H1 (cell line): Measurements from ENCODE around the gene RAB4B. TPM values are rescaled to one million over a fixed set of nuclear protein-coding genes. Genes with fewer than 3 reads are reported as not detected.
A peak's percentile ranks its signal among the peaks of the same experiment; 100 is the strongest.

Experiments used
- CTCF ChIA-PET: fragments of 300-600 bp; sonication (Branson Sonifier 250); formaldehyde crosslinking; loops from one replicate; lab custom pipeline; 2021; ENCODE audit not compliant: partially characterized antibody; lab: Charles Lee
- POLR2A ChIA-PET: fragments of 300-600 bp; sonication (Branson Sonifier 250); formaldehyde crosslinking; loops from one replicate; lab custom pipeline; 2021; ENCODE audit warnings: inconsistent platforms; ENCODE audit not compliant: partially characterized antibody; lab: Charles Lee
- DNase-seq, 2 experiments: peaks; one replicate each; pipeline versions ENCODE4 v3.0.0 to v3.0.0-alpha.2; 2010 to 2022; ENCODE audit warnings: low spot score in 2 of 2, low read depth in 1 of 2, mixed read lengths in 1 of 2
- FAIRE-seq: peaks from 2 replicates; lab custom pipeline; 2011; peaks lifted over from hg19 to GRCh38; lab: Jason Lieb, UNC
- H2AFZ ChIP-seq: 2 replicates; pipeline ENCODE4 v1.8.1; 2012; ENCODE audit warnings: low read length, inconsistent platforms
- H2AK5ac ChIP-seq: 2 replicates; pipeline ENCODE4 v1.6.1; 2013; ENCODE audit warnings: low read depth, low read length
- H2BK120ac ChIP-seq: replicated peaks from 2 replicates; pipeline ENCODE3; 2013; ENCODE audit warnings: low read depth, low read length, inconsistent platforms
- H2BK12ac ChIP-seq: 2 replicates; pipeline ENCODE4 v1.6.1; 2013; ENCODE audit warnings: low read depth, low read length
- H2BK15ac ChIP-seq: 2 replicates; pipeline ENCODE4 v1.6.1; 2013; ENCODE audit warnings: low read length
- H2BK20ac ChIP-seq: 2 replicates; pipeline ENCODE4 v1.6.1; 2013; ENCODE audit warnings: low read length
- H2BK5ac ChIP-seq: 2 replicates; pipeline ENCODE4 v1.6.1; 2013; ENCODE audit warnings: low read depth, low read length
- H3K14ac ChIP-seq: 2 replicates; pipeline ENCODE4 v1.6.1; 2013; ENCODE audit warnings: inconsistent platforms; ENCODE audit not compliant: insufficient read length
- H3K18ac ChIP-seq: 2 replicates; pipeline ENCODE4 v1.6.1; 2013; ENCODE audit warnings: low read length; ENCODE audit errors: extremely low read depth
- H3K23ac ChIP-seq: 2 replicates; pipeline ENCODE4 v1.6.1; 2013; ENCODE audit warnings: inconsistent platforms; ENCODE audit not compliant: insufficient read length
- H3K23me2 ChIP-seq: 2 replicates; pipeline ENCODE4 v1.6.1; 2013; ENCODE audit warnings: low read depth, low read length
- H3K27ac ChIP-seq: 2 replicates; pipeline ENCODE4 v1.6.1; 2011; ENCODE audit warnings: low read depth, low read length, inconsistent platforms
- H3K27me3 ChIP-seq, 4 experiments: replicated peaks in 1 of 4; 1 replicate in 1 of 4; 2 replicates in 3 of 4; pipeline versions ENCODE4 v1.6.1 to v1.8.1; 2011 to 2013; ENCODE audit warnings: low read length in 3 of 4, mild to moderate bottlenecking in 3 of 4, inconsistent platforms in 2 of 4, mixed read lengths in 2 of 4, moderate library complexity in 1 of 4; ENCODE audit not compliant: control insufficient read depth in 3 of 4, insufficient read depth in 3 of 4; ENCODE audit errors: extremely low read depth in 1 of 4
- H3K36me3 ChIP-seq, 4 experiments: 2 replicates each; pipeline versions ENCODE4 v1.6.1 to v1.8.1; 2011 to 2013; ENCODE audit warnings: mild to moderate bottlenecking in 4 of 4, low read length in 3 of 4, moderate library complexity in 2 of 4, control low read depth in 1 of 4, inconsistent platforms in 1 of 4; ENCODE audit not compliant: insufficient read depth in 4 of 4, control insufficient read depth in 2 of 4
- H3K4ac ChIP-seq: replicated peaks from 2 replicates; pipeline ENCODE3; 2013; ENCODE audit warnings: low read length, low read depth, mixed read lengths, inconsistent platforms; ENCODE audit not compliant: insufficient read length
- H3K4me1 ChIP-seq, 4 experiments: replicated peaks in 1 of 4; 1 replicate in 1 of 4; 2 replicates in 3 of 4; pipeline versions ENCODE4 v1.6.1 to v1.8.1; 2011 to 2013; ENCODE audit warnings: low read length in 3 of 4, inconsistent platforms in 2 of 4, mixed read lengths in 1 of 4; ENCODE audit not compliant: insufficient read depth in 4 of 4, control insufficient read depth in 3 of 4
- H3K4me2 ChIP-seq, 2 experiments: 2 replicates each; pipeline versions ENCODE4 v1.6.1 to v1.8.1; 2011 to 2013; ENCODE audit warnings: low read depth in 2 of 2, low read length in 2 of 2, control low read depth in 1 of 2, inconsistent platforms in 1 of 2, mild to moderate bottlenecking in 1 of 2; ENCODE audit not compliant: insufficient read depth in 1 of 2
- H3K4me3 ChIP-seq, 4 experiments: fragments of 200-600, 300-600 bp in 1 of 4; sonication (generic), shearing (Covaris generic), sonication (Bioruptor Twin) in 1 of 4; 2 replicates each; pipeline versions ENCODE4 v1.5.1 to v1.8.1; 2011 to 2016; ENCODE audit warnings: low read length in 4 of 4, low read depth in 3 of 4, control low read depth in 2 of 4, inconsistent platforms in 2 of 4, mild to moderate bottlenecking in 2 of 4, mixed read lengths in 1 of 4, moderate library complexity in 1 of 4; ENCODE audit not compliant: insufficient read depth in 2 of 4; ENCODE audit errors: extremely low read depth in 1 of 4
- H3K56ac ChIP-seq: replicated peaks from 2 replicates; pipeline ENCODE3; 2013; ENCODE audit warnings: low read depth, mild to moderate bottlenecking, mixed read lengths, low read length, inconsistent platforms; ENCODE audit not compliant: insufficient read length
- H3K79me1 ChIP-seq: 2 replicates; pipeline ENCODE4 v1.6.1; 2013; ENCODE audit warnings: low read depth, low read length, control low read depth
- H3K79me2 ChIP-seq, 2 experiments: 2 replicates each; pipeline versions ENCODE4 v1.6.1 to v1.8.1; 2012 to 2013; ENCODE audit warnings: low read length in 2 of 2, mild to moderate bottlenecking in 2 of 2, inconsistent platforms in 1 of 2; ENCODE audit not compliant: insufficient read depth in 2 of 2, control insufficient read depth in 1 of 2
- H3K9ac ChIP-seq, 4 experiments: replicated peaks in 1 of 4; 1 replicate in 1 of 4; 2 replicates in 3 of 4; pipeline versions ENCODE4 v1.6.1 to v1.8.1; 2011 to 2013; ENCODE audit warnings: low read depth in 3 of 4, low read length in 3 of 4, control low read depth in 2 of 4, mild to moderate bottlenecking in 2 of 4, moderate library complexity in 2 of 4, inconsistent platforms in 1 of 4; ENCODE audit errors: extremely low read depth in 1 of 4
- H3K9me3 ChIP-seq, 2 experiments: 2 replicates each; pipeline versions ENCODE4 v1.6.1 to v1.8.1; 2012 to 2013; ENCODE audit warnings: mild to moderate bottlenecking in 2 of 2, moderate library complexity in 2 of 2, control low read depth in 1 of 2, inconsistent platforms in 1 of 2, low read depth in 1 of 2, low read length in 1 of 2, mixed read lengths in 1 of 2; ENCODE audit not compliant: insufficient read depth in 2 of 2
- H4K20me1 ChIP-seq, 2 experiments: replicated peaks in 1 of 2; 2 replicates each; pipeline versions ENCODE3 to v1.8.1; 2011 to 2013; ENCODE audit warnings: inconsistent platforms in 2 of 2, low read length in 2 of 2, mild to moderate bottlenecking in 1 of 2; ENCODE audit not compliant: insufficient read depth in 2 of 2, control insufficient read depth in 1 of 2
- H4K5ac ChIP-seq: 2 replicates; pipeline ENCODE4 v1.6.1; 2013; ENCODE audit warnings: low read length, low read depth, mixed read lengths, inconsistent platforms; ENCODE audit not compliant: insufficient read length
- H4K8ac ChIP-seq: 2 replicates; pipeline ENCODE4 v1.8.0; 2013; ENCODE audit warnings: mild to moderate bottlenecking, moderate library complexity, low read length, inconsistent platforms; ENCODE audit not compliant: insufficient read depth; ENCODE audit errors: extremely low read depth
- H4K91ac ChIP-seq: replicated peaks from 2 replicates; pipeline ENCODE3; 2013; ENCODE audit warnings: low read length, mixed read lengths, inconsistent platforms; ENCODE audit not compliant: insufficient read length
- ASH2L ChIP-seq: fragments of 200-600, 300-600 bp; sonication (generic); IDR thresholded peaks from one replicate; pipeline ENCODE4 v1.7.1; 2017; ENCODE audit warnings: low read length
- CHD2 ChIP-seq: IDR thresholded peaks from 2 replicates; pipeline ENCODE4 v1.6.1; 2012; ENCODE audit warnings: low read length, improper control_type of control experiment
- CTCF ChIP-seq, 3 experiments: IDR thresholded peaks; 1 replicate in 2 of 3; 2 replicates in 1 of 3; pipeline versions ENCODE4 v1.5.1 to v1.6.1; 2011; ENCODE audit warnings: low read length in 3 of 3, mild to moderate bottlenecking in 3 of 3, inconsistent platforms in 2 of 3, low read depth in 1 of 3, moderate library complexity in 1 of 3; ENCODE audit not compliant: insufficient read depth in 1 of 3; ENCODE audit errors: control extremely low read depth in 1 of 3
- SP4 ChIP-seq: IDR thresholded peaks from 2 replicates; pipeline ENCODE4 v1.6.1; 2012; ENCODE audit warnings: low read length, inconsistent platforms
- TAF1 ChIP-seq: IDR thresholded peaks from 2 replicates; pipeline ENCODE4 v1.6.1; 2011; ENCODE audit warnings: mild to moderate bottlenecking, low read depth, low read length
- TCF12 ChIP-seq: IDR thresholded peaks from 2 replicates; pipeline ENCODE4 v1.6.1; 2011; ENCODE audit warnings: low read depth, mild to moderate bottlenecking, low read length
- WGBS, 2 experiments: shearing (Covaris generic) in 1 of 2; methylation state at CpG; one replicate each; pipeline versions ENCODE4 v1.1.6 to v1.1.7; 2013 to 2015; ENCODE audit warnings: low lambda C conversion rate in 2 of 2, mixed read lengths in 2 of 2, inconsistent platforms in 1 of 2, low coverage in 1 of 2, missing lambda C conversion rate in 1 of 2; ENCODE audit not compliant: insufficient replicate concordance in 2 of 2, insufficient coverage in 1 of 2, insufficient read length in 1 of 2; ENCODE audit errors: extremely low coverage in 1 of 2, missing lambda C conversion rate in 1 of 2; 5-methylcytosine and 5-hydroxymethylcytosine counted together
- long read RNA-seq, 2 experiments: library from RNA in 1 of 2; library from capped mRNA in 1 of 2; stranded (forward); transcript quantifications; one replicate each; pipeline ENCODE4 v2.0.0, GENCODE V29; 2021; ENCODE audit warnings: inconsistent platforms in 1 of 2
- polyA minus RNA-seq, 3 experiments: library from RNA; depleted of rRNA, polyadenylated mRNA; stranded (reverse); fragments of >200 nt; gene quantifications; 1 replicate in 2 of 3; 2 replicates in 1 of 3; pipeline ENCODE4 v1.2.3, GENCODE V29; 2011
- polyA plus RNA-seq, 7 experiments: library from polyadenylated mRNA; depleted of rRNA in 3 of 7; stranded (reverse) in 5 of 7; unstranded in 2 of 7; fragments of >200 nt in 5 of 7; fragments of 200-250 nt in 2 of 7; gene quantifications; 1 replicate in 5 of 7; 2 replicates in 1 of 7; 4 replicates in 1 of 7; pipeline versions ENCODE4 v1.2.1 to v1.2.3, GENCODE V29; 2011 to 2013; ENCODE audit warnings: missing spikeins in 2 of 7, mixed read lengths in 2 of 7
- total RNA-seq: library from RNA; stranded (reverse); fragmentation: NEBNext Ultra II Directional; extraction: Animal tissue kit (Norgen Biotek cat#: 25700); gene quantifications from 2 replicates; pipeline ENCODE4 v1.2.1, GENCODE V29; 2021

Gene RAB4B
- total RNA-seq (15.8 and 15.9 TPM in 2 replicates), polyA plus RNA-seq (2011; rRNA removed) (28.6 and 42.1 TPM in 2 replicates), polyA minus RNA-seq (2011; rRNA and poly(A)+ RNA removed) (7.0 and 9.0 TPM in 2 replicates)
- 29.6 TPM for polyA plus RNA-seq (2011; cell fraction: cytosol; rRNA removed)
- 33.6 TPM for polyA plus RNA-seq (2011; cell fraction: nucleus; rRNA removed)
- polyA plus RNA-seq (2012, experiment 1 of 2) = 9.8 to 26.8 TPM (median 21.5 TPM) in 4 replicates
- polyA plus RNA-seq (2012, experiment 2 of 2) = 21.1 TPM
- polyA plus RNA-seq (2013, experiment 1 of 2) = 11.6 TPM
- 13.2 TPM for polyA plus RNA-seq (2013, experiment 2 of 2)
- 8.1 TPM for polyA minus RNA-seq (2011; cell fraction: cytosol; rRNA and poly(A)+ RNA removed)
- 4.1 TPM for polyA minus RNA-seq (2011; cell fraction: nucleus; rRNA and poly(A)+ RNA removed)
- long read RNA-seq, experiment 1, transcript RAB4B-201 (8 exons, 1,133 nt) = major isoform, 5 of 14 reads
- long read RNA-seq, experiment 1, partial matches to known transcripts = 7 of 14 reads
- long read RNA-seq, experiment 1, other reads (novel, unspliced or antisense) = 0 of 14 reads
- long read RNA-seq, experiment 2, transcript RAB4B-201 (8 exons, 1,133 nt) = major isoform, 5 of 5 reads
- long read RNA-seq, experiment 2, partial matches to known transcripts = 0 of 5 reads
- long read RNA-seq, experiment 2, other reads (novel, unspliced or antisense) = 0 of 5 reads

GRCh38 chr19:40777937-40778705, at the start of gene RAB4B:
TSS of gene RAB4B (plus strand) at chr19:40778247. CDS start at chr19:40778376, 129 bp downstream.
- no peak within 1 kb of the TSS for H3K23ac ChIP-seq
- H2BK5ac ChIP-seq = peak within 1 kb of the TSS; percentile 97
- no peak within 1 kb of the TSS; the same call in 1 of the 2 replicates for H2BK20ac ChIP-seq
- peak within 1 kb of the TSS; percentile 95 for H2BK12ac ChIP-seq
- FAIRE-seq (no peak), DNase-seq (peak; percentile 100)
- H3K23me2 ChIP-seq = peaks cover 8% of the 10 kb centered on the region; the same call in 1 of the 2 replicates
- peak within 1 kb of the TSS; percentile 99 for H3K27ac ChIP-seq
- peak within 1 kb of the TSS; percentile 94 to 96 for H3K4me2 ChIP-seq
- no peaks in the 10 kb centered on the region for H3K79me1 ChIP-seq
- peak within 1 kb of the TSS; percentile 67 for H4K91ac ChIP-seq
- 2% methylated on average over 25 of the region's 56 CpGs; no CpG with 5 or more reads in 1 of the 2 experiments for WGBS, 2 experiments
- peak within 1 kb of the TSS; percentile 20 for H3K4ac ChIP-seq
- POLR2A ChIA-PET = interaction anchor here (0.7 to 17.9 kb wide), 17 partner anchors 8 to 486 kb away, joined by 3 to 399 read pairs (median 6); partner anchors contain the start of genes ACTMAP, EGLN2, HNRNPUL1 and NUMBL
- peak within 1 kb of the TSS; percentile 95 for H3K18ac ChIP-seq
- peak within 1 kb of the TSS; percentile 82 to 99 (median 88) for H3K9ac ChIP-seq
- no peaks in the 10 kb centered on the region for H3K9me3 ChIP-seq
- peak within 1 kb of the TSS; percentile 59; the same call in 1 of the 2 replicates for H2AFZ ChIP-seq
- H3K14ac ChIP-seq = peak within 1 kb of the TSS; percentile 14
- H3K4me3 ChIP-seq = peak within 1 kb of the TSS; percentile 79 to 90 (median 86)
- peak within 1 kb of the TSS; percentile 91 for H2AK5ac ChIP-seq
- H2BK15ac ChIP-seq = peak within 1 kb of the TSS; percentile 99
- no peaks in the 10 kb centered on the region for H4K20me1 ChIP-seq
- H4K5ac ChIP-seq = peak within 1 kb of the TSS; percentile 87
- H2BK120ac ChIP-seq = peak within 1 kb of the TSS; percentile 25
- CTCF ChIA-PET = interaction anchor here (0.6 to 3.9 kb wide), 8 partner anchors 19 to 1418 kb away, joined by 3 to 29 read pairs (median 4); partner anchors contain the start of gene EGLN2
- H4K8ac ChIP-seq = peak within 1 kb of the TSS; percentile 94; the same call in 1 of the 2 replicates
- peaks cover 0 to 14% (median 6%) of the 10 kb centered on the region in 4 experiments; a peak in 6 of 7 replicates for H3K4me1 ChIP-seq
- no peaks in the 10 kb centered on the region for H3K36me3 ChIP-seq
- no peaks in the 10 kb centered on the region for H3K79me2 ChIP-seq
- H3K27me3 ChIP-seq = no peaks in the 10 kb centered on the region
- H3K56ac ChIP-seq = peak within 1 kb of the TSS; percentile 37
- TF ChIP-seq SP4 (peak; percentile 95), TAF1 (peak; percentile 58), CHD2 (peak; percentile 87), CTCF (IDR thresholded peaks at IDR 0.05; ENCODE audit: control extremely low read depth in 1 of 3, insufficient read depth in 1 of 3, low read depth in 1 of 3, low read length in 3 of 3) (no peak), TCF12 (no peak), ASH2L (peak; percentile 58)
